ENCODE measurements around the gene IRF5. TPM values are rescaled to one million over a fixed set of nuclear protein-coding genes. Genes with fewer than 3 reads are reported as not detected.

Gene IRF5
- total and polyA plus RNA-seq, 7 donors: 0.44 to 1.6 (median 1.2) TPM

GRCh38 chr7:128951296-128951695 is 13.6 kb downstream of the IRF5 start:
- WGBS, 3 donors: 66 to 69% (median 67%) methylated on average over 5 of the region's 5 CpGs
- no peaks in the 10 kb centered on the region for H3K27me3 ChIP-seq (ENCODE audit: insufficient read depth in 3 of 3, low read length in 2 of 3)
- intact Hi-C loops (cut with DNase I): no loop called here
- H3K36me3 ChIP-seq (ENCODE audit: insufficient read depth in 1 of 2, low read depth in 1 of 2): peaks cover 12 to 42% of the 10 kb centered on the region in 2 donors
- H3K9me3 ChIP-seq: no peaks in the 10 kb centered on the region
- no peak for ATAC-seq
- no peak for TF ChIP-seq CTCF (IDR thresholded peaks at IDR 0.05)
- DNase-seq: no peak
- no peak overlapping the region for H3K27ac ChIP-seq
- H3K4me1 ChIP-seq: no peaks in the 10 kb centered on the region
- H3K4me3 ChIP-seq: no peak overlapping the region

DNA sequence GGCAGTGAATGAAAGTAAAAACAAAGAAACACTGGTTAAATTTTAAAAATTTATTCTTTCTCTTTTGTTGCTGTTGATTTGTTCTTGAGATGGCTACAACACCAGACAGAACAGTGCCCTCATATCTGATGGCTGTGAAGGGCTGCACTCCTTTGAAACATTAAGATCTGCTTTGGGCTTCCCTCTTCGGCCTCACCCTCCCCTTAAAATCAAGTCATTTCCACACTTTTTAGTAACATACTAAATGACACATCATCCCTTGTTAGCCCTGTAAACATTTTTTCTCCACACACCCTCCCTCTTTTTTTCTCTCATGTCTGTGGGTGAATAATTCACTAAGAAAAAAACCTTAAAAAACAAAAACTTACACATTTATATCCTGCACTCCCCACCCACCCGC is 16.4 kb downstream of the IRF5 start:
- Histone ChIP-seq H3K36me3 (ENCODE audit: insufficient read depth in 1 of 2, low read depth in 1 of 2) (peaks cover 12 to 70% of the 10 kb centered on the region in 2 donors), H3K4me3 (no peak overlapping the region)

DNA sequence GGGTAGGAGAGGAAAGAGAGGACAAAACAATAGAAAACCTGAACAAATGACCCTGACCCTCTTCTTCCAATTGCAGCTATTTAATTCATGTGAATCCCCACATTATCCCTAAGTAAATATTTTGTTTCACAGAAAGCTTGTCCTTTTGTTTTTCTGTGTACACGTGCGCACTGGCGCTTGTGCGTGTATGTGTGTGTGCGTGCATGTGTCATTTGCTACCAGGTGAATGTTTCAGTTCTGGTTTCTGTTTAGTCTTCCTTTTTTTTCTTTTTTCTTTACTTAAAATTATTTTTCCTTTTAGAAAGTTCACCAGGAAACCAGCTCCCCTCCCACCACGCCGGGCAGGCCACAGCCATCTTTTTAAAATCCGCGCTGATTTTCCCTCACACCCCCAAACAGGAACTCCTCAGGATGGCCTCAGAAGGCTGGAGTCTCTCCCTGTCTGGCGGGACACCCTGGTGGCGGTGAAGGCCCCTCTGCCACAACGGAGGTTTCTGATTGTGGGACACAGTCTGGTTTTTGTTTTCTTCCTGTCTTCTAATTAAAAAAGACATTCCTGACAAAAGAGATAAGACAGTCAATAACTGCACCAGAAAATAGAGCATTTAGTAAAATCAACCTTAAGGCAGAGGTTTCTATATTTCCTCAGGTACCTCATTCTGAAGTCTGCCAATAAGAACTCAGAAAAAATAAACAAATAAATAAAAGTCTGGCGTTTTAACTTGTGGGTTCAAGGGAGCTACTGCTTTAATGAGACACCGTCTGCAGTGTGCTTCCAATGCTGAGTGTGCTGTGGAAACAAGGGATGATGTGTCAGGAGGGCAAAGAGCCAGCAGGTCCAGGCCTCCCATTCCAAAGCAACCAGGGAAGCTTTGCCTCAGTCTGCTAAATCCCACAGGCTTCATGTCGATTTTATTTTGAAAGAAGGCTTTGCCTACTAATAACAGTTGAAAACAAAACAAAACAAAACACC is 17.4 kb downstream of the IRF5 start:
- ATAC-seq (no peak), DNase-seq (no peak)
- WGBS, 3 donors: 73 to 77% (median 74%) methylated on average over 15 of the region's 15 CpGs
- H3K36me3 ChIP-seq (ENCODE audit: insufficient read depth in 1 of 2, low read depth in 1 of 2): peaks cover 12 to 80% of the 10 kb centered on the region in 2 donors
- no peaks in the 10 kb centered on the region for H3K4me1 ChIP-seq
- no peaks in the 10 kb centered on the region for H3K9me3 ChIP-seq
- no peak overlapping the region for H3K27ac ChIP-seq
- no peak for TF ChIP-seq CTCF (IDR thresholded peaks at IDR 0.05)
- no peaks in the 10 kb centered on the region for H3K27me3 ChIP-seq (ENCODE audit: insufficient read depth in 3 of 3, low read length in 2 of 3)
- intact Hi-C loops (cut with DNase I): no loop called here
- no peak overlapping the region for H3K4me3 ChIP-seq

More for the DNA sequence above, 16.4 kb downstream of the IRF5 start:
- ATAC-seq (no peak), DNase-seq (no peak)
- Histone ChIP-seq H3K27ac (no peak overlapping the region), H3K9me3 (no peaks in the 10 kb centered on the region), H3K27me3 (ENCODE audit: insufficient read depth in 3 of 3, low read length in 2 of 3) (no peaks in the 10 kb centered on the region), H3K4me1 (no peaks in the 10 kb centered on the region)
- no peak for TF ChIP-seq CTCF (IDR thresholded peaks at IDR 0.05)
- 84 to 89% (median 88%) methylated on average over 2 of the region's 2 CpGs for WGBS, 3 donors
- intact Hi-C loops (cut with DNase I): no loop called here

DNA sequence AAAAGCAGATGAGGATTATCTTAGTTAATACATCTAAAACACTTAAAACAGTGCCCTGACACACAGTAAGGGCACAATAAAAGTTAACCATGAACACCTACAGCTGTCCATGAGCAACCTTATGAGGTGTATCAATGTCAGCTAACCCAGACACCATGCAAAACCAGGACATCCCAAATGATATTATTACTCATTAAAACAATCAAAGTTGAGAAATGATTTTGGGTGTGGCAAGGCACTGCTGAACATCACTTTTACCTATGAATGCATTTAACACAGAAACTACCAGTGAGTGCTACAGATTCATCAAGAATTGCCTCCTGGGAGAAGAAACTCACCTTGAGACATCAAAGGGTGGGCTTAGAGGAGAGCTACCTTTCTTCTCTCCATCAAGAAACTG is 18.3 kb downstream of the IRF5 start:
- no peak for DNase-seq
- Histone ChIP-seq H3K27me3 (ENCODE audit: insufficient read depth in 3 of 3, low read length in 2 of 3) (no peaks in the 10 kb centered on the region), H3K9me3 (no peaks in the 10 kb centered on the region), H3K36me3 (ENCODE audit: insufficient read depth in 1 of 2, low read depth in 1 of 2) (peaks cover 12 to 85% of the 10 kb centered on the region in 2 donors), H3K27ac (no peak overlapping the region), H3K4me1 (no peaks in the 10 kb centered on the region), H3K4me3 (no peak overlapping the region)
- intact Hi-C loops (cut with DNase I): no loop called here
- ATAC-seq: no peak
- TF ChIP-seq CTCF (IDR thresholded peaks at IDR 0.05): no peak
